Measurements from ENCODE around the gene FZD4.

DNA sequence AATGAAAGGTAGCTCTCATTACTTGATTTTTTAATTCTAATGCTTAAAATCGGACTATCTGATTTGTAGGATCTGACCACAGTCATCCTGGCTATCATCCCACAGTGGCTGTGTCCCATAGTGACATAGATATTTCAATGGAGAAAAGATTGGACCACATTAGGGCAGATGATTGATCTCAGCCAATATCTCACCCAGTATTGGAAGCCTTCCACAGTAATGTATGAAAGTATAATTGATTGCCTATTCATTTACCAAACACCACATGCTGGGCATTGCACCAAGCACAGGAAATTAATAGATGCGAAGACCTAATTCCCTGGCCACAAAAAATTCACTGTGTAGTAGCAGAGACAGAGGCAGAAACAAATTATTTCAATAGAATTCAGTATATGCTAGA, 37.6 kb downstream of the FZD4 start:
- TF ChIP-seq, protein P1, sequence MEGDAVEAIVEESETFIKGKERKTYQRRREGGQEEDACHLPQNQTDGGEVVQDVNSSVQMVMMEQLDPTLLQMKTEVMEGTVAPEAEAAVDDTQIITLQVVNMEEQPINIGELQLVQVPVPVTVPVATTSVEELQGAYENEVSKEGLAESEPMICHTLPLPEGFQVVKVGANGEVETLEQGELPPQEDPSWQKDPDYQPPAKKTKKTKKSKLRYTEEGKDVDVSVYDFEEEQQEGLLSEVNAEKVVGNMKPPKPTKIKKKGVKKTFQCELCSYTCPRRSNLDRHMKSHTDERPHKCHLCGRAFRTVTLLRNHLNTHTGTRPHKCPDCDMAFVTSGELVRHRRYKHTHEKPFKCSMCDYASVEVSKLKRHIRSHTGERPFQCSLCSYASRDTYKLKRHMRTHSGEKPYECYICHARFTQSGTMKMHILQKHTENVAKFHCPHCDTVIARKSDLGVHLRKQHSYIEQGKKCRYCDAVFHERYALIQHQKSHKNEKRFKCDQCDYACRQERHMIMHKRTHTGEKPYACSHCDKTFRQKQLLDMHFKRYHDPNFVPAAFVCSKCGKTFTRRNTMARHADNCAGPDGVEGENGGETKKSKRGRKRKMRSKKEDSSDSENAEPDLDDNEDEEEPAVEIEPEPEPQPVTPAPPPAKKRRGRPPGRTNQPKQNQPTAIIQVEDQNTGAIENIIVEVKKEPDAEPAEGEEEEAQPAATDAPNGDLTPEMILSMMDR (IDR thresholded peaks at IDR 0.05), result no peak
- no peak for TF ChIP-seq EZH2 (IDR thresholded peaks at IDR 0.05; ENCODE audit: borderline replicate concordance, insufficient read depth, low read depth, low read length, poor library complexity, severe bottlenecking)

Measured in B cell (primary cell).